Endothelial cell of umbilical vein (primary cell): ENCODE results near the gene ALOXE3. TPM values are rescaled to one million over a fixed set of nuclear protein-coding genes. Genes with fewer than 3 reads are reported as not detected.

Experiments used
- BruUV-seq: library from RNA; stranded (reverse); fragments of 400-500 nt; replicated peaks from 2 replicates; lab custom pipeline; 2021; lab: Mats Ljungman, UMichigan
- CTCF ChIA-PET: fragments of 300-600, 350-600 bp; sonication (Branson Sonifier 250); formaldehyde crosslinking; loops from one replicate; lab custom pipeline; 2021; ENCODE audit warnings: antibody characterized with exemption, inconsistent platforms; lab: Charles Lee
- POLR2A ChIA-PET: fragments of 300-600, 350-600 bp; sonication (Branson Sonifier 250); formaldehyde crosslinking; loops from one replicate; lab custom pipeline; 2021; ENCODE audit warnings: antibody characterized with exemption, inconsistent platforms; lab: Charles Lee
- DNase-seq: peaks from one replicate; pipeline ENCODE4 v3.0.0-alpha.2; 2011; ENCODE audit warnings: low read depth, low spot score
- FAIRE-seq: peaks from 2 replicates; lab custom pipeline; 2011; peaks lifted over from hg19 to GRCh38; lab: Jason Lieb, UNC
- H2AFZ ChIP-seq: 2 replicates; pipeline ENCODE4 v1.6.0; 2012; ENCODE audit warnings: low read depth, low read length, control low read depth, inconsistent platforms
- H3K27ac ChIP-seq: 2 replicates; pipeline ENCODE4 v1.5.1; 2011; ENCODE audit warnings: low read depth, mild to moderate bottlenecking, control low read depth, low read length, moderate library complexity; ENCODE audit not compliant: insufficient read depth
- H3K27me3 ChIP-seq, 2 experiments: 2 replicates each; pipeline versions ENCODE4 v1.6.0 to v1.6.1; 2011; ENCODE audit warnings: low read length in 2 of 2, mixed read lengths in 1 of 2; ENCODE audit not compliant: control insufficient read depth in 2 of 2, insufficient read depth in 2 of 2
- H3K36me3 ChIP-seq, 2 experiments: 2 replicates in 1 of 2; 3 replicates in 1 of 2; pipeline ENCODE4 v1.5.1; 2011; ENCODE audit warnings: low read length in 2 of 2, mild to moderate bottlenecking in 1 of 2, moderate library complexity in 1 of 2; ENCODE audit not compliant: control insufficient read depth in 2 of 2, insufficient read depth in 2 of 2; ENCODE audit errors: extremely low read depth in 1 of 2
- H3K4me1 ChIP-seq: 3 replicates; pipeline ENCODE4 v1.5.1; 2011; ENCODE audit warnings: mild to moderate bottlenecking, low read length; ENCODE audit not compliant: control insufficient read depth, insufficient read depth; ENCODE audit errors: extremely low read depth
- H3K4me2 ChIP-seq: 2 replicates; pipeline ENCODE4 v1.6.1; 2011; ENCODE audit warnings: low read length, control low read depth, mixed read lengths; ENCODE audit not compliant: insufficient read depth
- H3K4me3 ChIP-seq, 3 experiments: fragments of 200-600 bp in 1 of 3; sonication (generic), shearing (Covaris generic) in 1 of 3; replicated peaks in 1 of 3; 2 replicates each; pipeline ENCODE4 v1.5.1; 2011 to 2016; ENCODE audit warnings: control low read depth in 3 of 3, low read length in 3 of 3, mild to moderate bottlenecking in 2 of 3, inconsistent platforms in 1 of 3, low read depth in 1 of 3, moderate library complexity in 1 of 3; ENCODE audit not compliant: insufficient read depth in 1 of 3
- H3K79me2 ChIP-seq: 2 replicates; pipeline ENCODE4 v1.6.0; 2012; ENCODE audit warnings: low read length, inconsistent platforms; ENCODE audit not compliant: control insufficient read depth, insufficient read depth
- H3K9ac ChIP-seq: replicated peaks from 2 replicates; pipeline ENCODE3; 2011; ENCODE audit warnings: low read length, control low read depth; ENCODE audit not compliant: insufficient read depth; ENCODE audit errors: extremely low read depth
- H3K9me1 ChIP-seq: replicated peaks from 3 replicates; pipeline ENCODE4 v1.6.0; 2011; ENCODE audit warnings: mild to moderate bottlenecking, low read length; ENCODE audit not compliant: control insufficient read depth, insufficient read depth; ENCODE audit errors: extremely low read depth
- H3K9me3 ChIP-seq: replicated peaks from 2 replicates; pipeline ENCODE4 v1.5.1; 2012; ENCODE audit warnings: low read length, inconsistent platforms; ENCODE audit not compliant: control insufficient read depth, insufficient read depth
- H4K20me1 ChIP-seq: replicated peaks from 2 replicates; pipeline ENCODE3; 2011; ENCODE audit warnings: mild to moderate bottlenecking, low read length; ENCODE audit not compliant: control insufficient read depth, insufficient read depth; ENCODE audit errors: extremely low read depth
- EZH2 ChIP-seq: IDR thresholded peaks from 2 replicates; pipeline ENCODE4 v1.6.1; 2012; ENCODE audit warnings: borderline replicate concordance, low read depth, mild to moderate bottlenecking, moderate library complexity, low read length, inconsistent platforms; ENCODE audit not compliant: severe bottlenecking
- FOS ChIP-seq: IDR thresholded peaks from 2 replicates; pipeline ENCODE4 v1.6.1; 2011; ENCODE audit warnings: mild to moderate bottlenecking, low read length, moderate library complexity, borderline replicate concordance; ENCODE audit not compliant: insufficient read depth
- GATA2 ChIP-seq: IDR thresholded peaks from 2 replicates; pipeline ENCODE4 v1.7.0; 2011; ENCODE audit warnings: low read depth, mild to moderate bottlenecking, moderate library complexity, mixed read lengths, low read length; ENCODE audit not compliant: insufficient read length, insufficient read depth
- JUN ChIP-seq: IDR thresholded peaks from 2 replicates; pipeline ENCODE4 v1.6.1; 2011; ENCODE audit warnings: borderline replicate concordance, low read depth; ENCODE audit not compliant: insufficient read length, insufficient read depth
- MYC ChIP-seq: IDR thresholded peaks from one replicate; pipeline ENCODE4 v1.6.1; 2011; ENCODE audit warnings: mild to moderate bottlenecking, low read depth, low read length
- POLR2A ChIP-seq: IDR thresholded peaks from 2 replicates; pipeline ENCODE4 v1.6.1; 2012; ENCODE audit warnings: low read depth, mild to moderate bottlenecking, control low read depth, low read length
- dilution Hi-C: fragments of 300-500 bp; cut with MboI; formaldehyde crosslinking; loops from one replicate; pipeline ENCODE4 v1.15.0; 2019; ENCODE audit warnings: low sequenced_read_pairs; ENCODE audit not compliant: extremely low pct_ligation_motif_present
- intact Hi-C: fragments of 100-400 bp; cut with micrococcal nuclease; formaldehyde crosslinking; loops from one replicate; pipeline ENCODE4 v1.10.0; 2022
- polyA plus RNA-seq, 4 experiments: library from polyadenylated mRNA; depleted of rRNA in 3 of 4; stranded (reverse) in 3 of 4; unstranded in 1 of 4; fragments of >200 nt; gene quantifications; 2 replicates each; pipeline versions ENCODE4 v1.2.1 to v1.2.3, GENCODE V29; 2011 to 2012; ENCODE audit warnings: missing spikeins in 1 of 4
- total RNA-seq: library from RNA; stranded (reverse); gene quantifications from 2 replicates; pipeline ENCODE4 v1.2.3, GENCODE V29; 2021
- TF ChIP-seq, protein P1 (sequence below): IDR thresholded peaks from 2 replicates; pipeline ENCODE4 v1.6.1; 2011; ENCODE audit not compliant: insufficient read depth, insufficient read length
- TF ChIP-seq, protein P2 (sequence below), 2 donors: IDR thresholded peaks; 1 replicate in 1 of 2; 2 replicates in 1 of 2; pipeline ENCODE4 v1.5.1; 2011; ENCODE audit warnings: low read length in 2 of 2, mild to moderate bottlenecking in 2 of 2, moderate library complexity in 2 of 2, control low read depth in 1 of 2, inconsistent platforms in 1 of 2, low read depth in 1 of 2; ENCODE audit not compliant: insufficient read depth in 1 of 2; ENCODE audit errors: extremely low read depth in 1 of 2

Gene ALOXE3
- total and polyA plus RNA-seq, 2 donors (not counting 3 experiments of a cell fraction or from before 2014, with no cell fraction given), result 0.01 TPM; not detected in 1

DNA sequence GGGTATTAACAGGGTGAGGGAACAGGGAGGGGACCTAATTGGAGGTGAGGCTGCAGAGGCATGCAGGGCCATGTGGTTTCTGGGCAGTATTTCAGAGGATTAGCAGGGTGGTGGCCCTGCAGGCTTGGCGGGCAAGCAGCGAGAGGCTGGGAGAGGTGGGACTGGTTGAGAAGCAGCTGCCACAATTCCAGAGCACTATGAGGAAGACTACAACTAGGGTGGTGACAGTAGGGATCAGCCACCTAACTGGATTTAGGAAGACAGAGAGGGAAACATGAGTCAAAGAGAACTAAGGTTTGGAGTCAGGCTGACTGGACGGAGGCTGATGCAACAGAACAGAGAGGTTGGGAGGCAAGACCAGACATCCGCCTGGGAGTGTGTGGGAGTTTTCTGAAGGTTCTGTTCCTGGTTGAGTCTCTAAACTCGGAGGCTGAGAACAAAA is 12.3 kb downstream of the ALOXE3 start:
- no peak for FAIRE-seq
- Histone ChIP-seq H2AFZ (no peak overlapping the region), H3K9ac (no peak overlapping the region), H3K27me3 (peaks cover 5 to 8% of the 10 kb centered on the region in 2 experiments), H3K9me3 (no peaks in the 10 kb centered on the region), H3K79me2 (no peaks in the 10 kb centered on the region), H3K9me1 (no peaks in the 10 kb centered on the region), H3K27ac (no peak overlapping the region), H3K4me2 (no peak overlapping the region), H3K4me1 (no peaks in the 10 kb centered on the region), H4K20me1 (no peaks in the 10 kb centered on the region), H3K4me3 (no peak overlapping the region), H3K36me3 (no peaks in the 10 kb centered on the region)
- intact Hi-C loops (no loop called here), dilution Hi-C loops (no loop called here)
- POLR2A ChIA-PET, result no interaction called here
- CTCF ChIA-PET, result interaction anchor here (0.9 to 13.7 kb wide), 5 partner anchors 17 to 46 kb away, joined by 3 to 191 read pairs (median 19); partner anchors contain the start of gene ALOX12B
- BruUV-seq, result no TSS peak
- TF ChIP-seq POLR2A (no peak), EZH2 (no peak), FOS (no peak), JUN (no peak), GATA2 (no peak), MYC (no peak)
- TF ChIP-seq, protein P1, sequence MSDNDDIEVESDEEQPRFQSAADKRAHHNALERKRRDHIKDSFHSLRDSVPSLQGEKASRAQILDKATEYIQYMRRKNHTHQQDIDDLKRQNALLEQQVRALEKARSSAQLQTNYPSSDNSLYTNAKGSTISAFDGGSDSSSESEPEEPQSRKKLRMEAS, result no peak
- TF ChIP-seq, protein P2, sequence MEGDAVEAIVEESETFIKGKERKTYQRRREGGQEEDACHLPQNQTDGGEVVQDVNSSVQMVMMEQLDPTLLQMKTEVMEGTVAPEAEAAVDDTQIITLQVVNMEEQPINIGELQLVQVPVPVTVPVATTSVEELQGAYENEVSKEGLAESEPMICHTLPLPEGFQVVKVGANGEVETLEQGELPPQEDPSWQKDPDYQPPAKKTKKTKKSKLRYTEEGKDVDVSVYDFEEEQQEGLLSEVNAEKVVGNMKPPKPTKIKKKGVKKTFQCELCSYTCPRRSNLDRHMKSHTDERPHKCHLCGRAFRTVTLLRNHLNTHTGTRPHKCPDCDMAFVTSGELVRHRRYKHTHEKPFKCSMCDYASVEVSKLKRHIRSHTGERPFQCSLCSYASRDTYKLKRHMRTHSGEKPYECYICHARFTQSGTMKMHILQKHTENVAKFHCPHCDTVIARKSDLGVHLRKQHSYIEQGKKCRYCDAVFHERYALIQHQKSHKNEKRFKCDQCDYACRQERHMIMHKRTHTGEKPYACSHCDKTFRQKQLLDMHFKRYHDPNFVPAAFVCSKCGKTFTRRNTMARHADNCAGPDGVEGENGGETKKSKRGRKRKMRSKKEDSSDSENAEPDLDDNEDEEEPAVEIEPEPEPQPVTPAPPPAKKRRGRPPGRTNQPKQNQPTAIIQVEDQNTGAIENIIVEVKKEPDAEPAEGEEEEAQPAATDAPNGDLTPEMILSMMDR (IDR thresholded peaks at IDR 0.05; ENCODE audit: extremely low read depth in 1 of 2, insufficient read depth in 1 of 2, low read depth in 1 of 2, low read length in 2 of 2), result no peak
- no peak for DNase-seq
